Type B pancreatic cell (in vitro differentiated cells): Measurements from ENCODE around the gene SMIM28. TPM values are rescaled to one million over a fixed set of nuclear protein-coding genes. Genes with fewer than 3 reads are reported as not detected.
"Not testable (repeated sequence)": the region's sequence is repeated elsewhere in the genome, so short reads cannot be mapped to it uniquely, and the experiment has no call there.

ENCODE experiments used
- DNase-seq: peaks from one replicate; pipeline ENCODE4 v3.0.0; 2021; ENCODE audit warnings: mixed read lengths; ENCODE audit not compliant: unreplicated experiment; ENCODE audit errors: extremely low spot score
- H3K27ac Mint-ChIP-seq: 2 replicates; pipeline ENCODE4 v1.8.0; 2021; ENCODE audit warnings: mild to moderate bottlenecking, mixed read lengths
- H3K27me3 Mint-ChIP-seq: 2 replicates; pipeline ENCODE4 v1.8.0; 2021; ENCODE audit warnings: mixed read lengths
- H3K36me3 Mint-ChIP-seq: 2 replicates; pipeline ENCODE4 v1.8.0; 2021; ENCODE audit warnings: mixed read lengths
- H3K4me1 Mint-ChIP-seq: one replicate; pipeline ENCODE4 v1.8.0; 2021; ENCODE audit warnings: mixed read lengths; ENCODE audit not compliant: unreplicated experiment
- H3K4me3 Mint-ChIP-seq: 2 replicates; pipeline ENCODE4 v1.8.0; 2021; ENCODE audit warnings: mild to moderate bottlenecking, mixed read lengths
- H3K9me3 Mint-ChIP-seq: 2 replicates; pipeline ENCODE4 v1.8.0; 2021; ENCODE audit warnings: mixed read lengths
- total RNA-seq: library from RNA; stranded (reverse); gene quantifications from 2 replicates; pipeline ENCODE4 v1.2.1, GENCODE V29; 2021; ENCODE audit warnings: low replicate concordance
- TF ChIP-seq, protein P1 (sequence below): fragments of 200-600 bp; sonication (generic); conservative IDR thresholded peaks from 2 replicates; pipeline ENCODE4 v1.5.0; 2021; ENCODE audit warnings: antibody characterized with exemption, mild to moderate bottlenecking

Gene SMIM28
- total RNA-seq, 1 donor from 2014 or later = not detected

DNA sequence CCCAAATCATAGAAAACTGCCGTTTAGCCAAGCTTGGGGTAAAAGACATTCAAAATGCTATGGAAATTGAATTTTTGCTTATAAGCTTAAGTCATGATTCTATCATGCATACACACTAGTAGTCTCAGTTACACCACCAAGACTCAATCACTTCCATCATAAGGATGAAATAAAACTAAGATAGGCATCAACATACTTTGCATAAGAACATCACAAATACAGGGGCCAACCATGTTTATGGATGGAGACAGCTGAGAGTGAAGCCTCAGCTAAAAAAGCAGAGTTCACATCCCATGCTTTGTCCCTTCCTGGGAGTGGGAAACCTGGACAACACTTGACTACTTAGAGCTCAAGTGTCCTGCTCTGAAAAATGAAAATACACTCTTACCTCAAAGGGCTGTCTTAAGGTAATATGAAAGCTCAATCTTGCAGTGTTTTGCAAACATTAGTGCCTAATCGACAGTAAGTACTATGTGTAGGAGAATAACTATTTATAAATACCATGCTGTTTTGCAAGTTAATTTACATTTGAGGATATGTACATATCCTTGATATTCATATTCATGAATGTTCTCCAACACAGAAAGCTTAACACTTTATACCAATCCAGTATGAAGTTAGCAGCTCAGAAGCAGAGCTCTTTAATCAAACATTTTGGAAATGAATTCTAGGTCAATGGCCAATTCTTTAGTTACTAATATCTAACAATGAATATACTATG lies 32.0 kb upstream of the SMIM28 start:
- Mint-ChIP-seq H3K36me3 (no peaks in the 10 kb centered on the region), H3K4me3 (no peak overlapping the region), H3K27me3 (no peaks in the 10 kb centered on the region), H3K27ac (no peak overlapping the region), H3K9me3 (no peaks in the 10 kb centered on the region), H3K4me1 (peaks cover 5% of the 10 kb centered on the region)
- TF ChIP-seq, protein P1, sequence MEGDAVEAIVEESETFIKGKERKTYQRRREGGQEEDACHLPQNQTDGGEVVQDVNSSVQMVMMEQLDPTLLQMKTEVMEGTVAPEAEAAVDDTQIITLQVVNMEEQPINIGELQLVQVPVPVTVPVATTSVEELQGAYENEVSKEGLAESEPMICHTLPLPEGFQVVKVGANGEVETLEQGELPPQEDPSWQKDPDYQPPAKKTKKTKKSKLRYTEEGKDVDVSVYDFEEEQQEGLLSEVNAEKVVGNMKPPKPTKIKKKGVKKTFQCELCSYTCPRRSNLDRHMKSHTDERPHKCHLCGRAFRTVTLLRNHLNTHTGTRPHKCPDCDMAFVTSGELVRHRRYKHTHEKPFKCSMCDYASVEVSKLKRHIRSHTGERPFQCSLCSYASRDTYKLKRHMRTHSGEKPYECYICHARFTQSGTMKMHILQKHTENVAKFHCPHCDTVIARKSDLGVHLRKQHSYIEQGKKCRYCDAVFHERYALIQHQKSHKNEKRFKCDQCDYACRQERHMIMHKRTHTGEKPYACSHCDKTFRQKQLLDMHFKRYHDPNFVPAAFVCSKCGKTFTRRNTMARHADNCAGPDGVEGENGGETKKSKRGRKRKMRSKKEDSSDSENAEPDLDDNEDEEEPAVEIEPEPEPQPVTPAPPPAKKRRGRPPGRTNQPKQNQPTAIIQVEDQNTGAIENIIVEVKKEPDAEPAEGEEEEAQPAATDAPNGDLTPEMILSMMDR = no peak
- no peak for DNase-seq

DNA sequence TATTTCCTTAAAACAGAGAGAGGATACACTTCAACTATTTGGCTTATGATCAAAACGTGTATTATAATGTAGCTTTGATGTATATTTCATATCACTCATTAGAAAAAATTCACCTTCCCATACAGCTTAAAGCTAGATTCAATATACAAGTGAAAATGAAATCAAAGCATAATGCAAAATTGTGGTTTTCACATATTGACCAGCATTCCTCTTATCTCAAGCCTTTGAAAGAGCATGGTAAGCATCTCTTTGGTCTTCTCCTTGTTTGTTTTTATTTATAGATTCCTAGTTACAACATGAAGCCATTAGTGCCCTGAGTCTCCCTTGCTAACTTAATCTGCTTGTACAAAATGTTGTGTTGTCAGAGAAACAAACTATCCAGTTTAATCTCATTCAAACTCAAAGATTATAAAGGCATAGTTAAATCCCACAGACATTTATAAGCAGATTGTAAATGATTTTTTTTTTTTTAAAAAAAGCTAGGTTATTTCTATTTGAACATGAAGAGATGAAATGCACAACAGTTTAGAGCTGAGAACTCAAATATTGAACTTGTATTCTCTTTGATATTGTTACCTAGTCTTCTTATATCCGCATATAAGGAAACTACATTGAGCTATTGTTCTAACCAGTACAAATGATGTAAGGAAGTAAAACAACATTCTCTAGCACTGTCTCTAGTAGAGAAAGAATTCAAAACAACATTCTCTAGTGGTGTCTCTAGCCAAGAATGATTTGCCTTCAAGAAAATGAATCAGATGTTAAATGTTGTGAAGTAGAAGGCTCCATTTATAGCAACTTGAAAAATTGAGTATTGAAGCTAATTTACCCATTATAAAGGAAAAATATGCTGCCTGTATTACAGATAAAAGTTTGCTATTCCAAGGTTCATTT lies 31.2 kb upstream of the SMIM28 start:
- H3K4me3 Mint-ChIP-seq = no peak overlapping the region
- H3K4me1 Mint-ChIP-seq = peaks cover 5% of the 10 kb centered on the region
- no peaks in the 10 kb centered on the region for H3K36me3 Mint-ChIP-seq
- H3K9me3 Mint-ChIP-seq = no peaks in the 10 kb centered on the region
- no peak for DNase-seq
- no peaks in the 10 kb centered on the region for H3K27me3 Mint-ChIP-seq
- H3K27ac Mint-ChIP-seq = peak overlapping the region; percentile 19
- TF ChIP-seq, protein P1 = no peak

GRCh38 chr6:138347864-138348263 lies 29.8 kb upstream of the SMIM28 start:
- no peak overlapping the region for H3K27ac Mint-ChIP-seq
- TF ChIP-seq, protein P1 = no peak

GRCh38 chr6:138349891-138350290 lies 27.8 kb upstream of the SMIM28 start:
- H3K27me3 Mint-ChIP-seq = no peaks in the 10 kb centered on the region
- H3K9me3 Mint-ChIP-seq = no peaks in the 10 kb centered on the region
- TF ChIP-seq, protein P1 = no peak
- no peaks in the 10 kb centered on the region for H3K36me3 Mint-ChIP-seq
- H3K27ac Mint-ChIP-seq = no peak overlapping the region
- no peak overlapping the region for H3K4me3 Mint-ChIP-seq
- H3K4me1 Mint-ChIP-seq = peaks cover 5% of the 10 kb centered on the region
- DNase-seq = no peak

More at GRCh38 chr6:138347864-138348263, 29.8 kb upstream of the SMIM28 start:
- Mint-ChIP-seq H3K9me3 (no peaks in the 10 kb centered on the region), H3K4me1 (peaks cover 5% of the 10 kb centered on the region), H3K27me3 (no peaks in the 10 kb centered on the region), H3K36me3 (no peaks in the 10 kb centered on the region), H3K4me3 (no peak overlapping the region)
- DNase-seq = no peak

DNA sequence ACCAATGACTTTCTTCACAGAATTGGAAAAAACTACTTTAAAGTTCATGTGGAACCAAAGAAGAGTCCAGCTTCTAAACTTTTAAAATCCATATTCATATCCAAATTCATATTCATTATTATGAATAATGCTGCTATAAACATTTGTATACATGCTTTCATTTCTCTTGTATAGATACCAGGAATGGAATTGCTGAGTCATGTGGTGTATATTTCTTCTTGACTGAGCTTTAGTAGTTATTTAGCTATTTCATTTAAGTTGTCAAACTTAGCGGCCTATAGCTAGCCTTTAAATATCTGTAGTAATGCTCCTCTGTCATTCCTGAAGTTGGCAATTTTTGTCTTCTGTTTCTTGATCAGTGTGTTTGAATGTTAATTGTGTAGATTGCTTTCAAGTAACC lies 19.8 kb upstream of the SMIM28 start:
- DNase-seq = no peak
- Mint-ChIP-seq H3K36me3 (no peaks in the 10 kb centered on the region), H3K4me3 (no peak overlapping the region), H3K27ac (no peak overlapping the region), H3K4me1 (no peaks in the 10 kb centered on the region), H3K9me3 (peaks cover 4% of the 10 kb centered on the region), H3K27me3 (no peaks in the 10 kb centered on the region)
- TF ChIP-seq, protein P1 = no peak

DNA sequence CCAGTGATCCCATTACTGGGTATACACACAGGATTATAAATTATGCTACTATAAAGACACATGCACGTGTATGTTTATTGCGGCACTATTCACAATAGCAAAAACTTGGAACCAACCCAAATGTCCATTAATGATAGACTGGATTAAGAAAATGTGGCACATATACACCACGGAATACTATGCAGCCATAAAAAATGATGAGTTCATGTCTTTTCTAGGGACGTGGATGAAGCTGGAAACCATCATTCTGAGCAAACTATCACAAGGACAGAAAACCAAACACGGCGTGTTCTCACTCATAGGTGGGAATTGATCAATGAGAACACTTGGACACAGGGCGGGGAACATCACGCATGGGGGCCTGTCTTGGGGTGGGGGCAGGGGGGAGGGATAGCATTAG lies 9.0 kb upstream of the SMIM28 start:
- not testable (repeated sequence) for DNase-seq, H3K27ac Mint-ChIP-seq, H3K9me3 Mint-ChIP-seq, H3K36me3 Mint-ChIP-seq, H3K4me3 Mint-ChIP-seq, H3K27me3 Mint-ChIP-seq
- H3K4me1 Mint-ChIP-seq = peaks cover 10% of the 10 kb centered on the region
